GM21737 (cell line): ENCODE results near the gene EPB42.

Experiments used
- ATAC-seq: cut with Tn5 transposase; IDR thresholded peaks from one replicate; pipeline ENCODE4 v1.9.1; 2021; ENCODE audit warnings: mild to moderate bottlenecking, moderate library complexity; ENCODE audit not compliant: unreplicated experiment

The EPB42 gene

DNA sequence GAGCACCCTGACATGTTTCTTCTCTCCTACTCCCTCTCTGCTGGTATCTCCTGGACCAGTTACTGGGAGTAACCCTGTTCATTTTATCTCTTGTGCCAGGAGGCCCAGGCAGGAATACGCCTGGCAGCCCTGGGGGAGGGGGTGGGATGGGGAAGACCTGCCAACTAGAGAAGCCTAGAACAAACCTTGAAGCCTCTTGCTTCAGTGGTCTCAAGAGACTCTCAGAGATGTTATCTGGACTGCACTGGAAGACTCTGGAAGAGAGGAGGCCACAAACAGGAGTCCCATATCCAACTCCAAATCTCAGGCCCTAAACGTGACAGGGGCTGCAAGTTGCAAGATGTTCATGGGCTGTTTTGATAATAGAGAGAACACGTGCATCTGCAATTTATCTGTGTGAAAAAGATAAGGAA, at the start of gene EPB42:
EPB42 (minus strand) TSS at position 28 of the 413 bp plus-strand sequence. CDS start 193 bp downstream, outside the sequence.
- ATAC-seq, result no peak

DNA sequence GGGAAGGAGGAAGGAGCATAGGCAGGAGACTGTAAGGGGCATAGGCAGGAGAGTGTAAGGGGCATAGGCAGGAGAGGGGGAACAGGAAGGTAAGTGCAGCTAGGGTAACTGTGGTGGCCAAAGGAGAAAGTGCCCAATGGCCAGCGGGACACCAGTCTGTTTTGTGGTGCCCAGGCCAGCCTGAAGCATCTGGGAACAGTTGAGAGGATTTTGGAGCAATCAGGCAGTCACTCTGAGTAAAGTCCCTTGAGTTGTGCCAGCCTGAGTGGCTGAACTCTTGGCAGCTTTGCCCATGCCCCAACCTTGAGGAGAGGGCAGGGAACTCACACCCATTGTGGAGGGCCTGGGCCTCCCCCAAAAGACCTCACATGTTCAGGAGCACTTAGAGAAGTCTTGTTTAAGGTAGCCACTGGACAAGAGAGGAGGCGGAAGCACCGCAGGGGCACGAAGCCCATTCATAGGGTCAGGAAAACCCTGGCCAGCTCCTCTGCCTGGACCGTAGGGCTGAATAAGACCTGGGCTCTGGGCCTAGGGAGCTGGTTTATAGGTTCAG, 49.4 kb upstream of the EPB42 start:
- no peak for ATAC-seq

GRCh38 chr15:43268111-43269105, 47.6 kb upstream of the EPB42 start:
- no peak for ATAC-seq

DNA sequence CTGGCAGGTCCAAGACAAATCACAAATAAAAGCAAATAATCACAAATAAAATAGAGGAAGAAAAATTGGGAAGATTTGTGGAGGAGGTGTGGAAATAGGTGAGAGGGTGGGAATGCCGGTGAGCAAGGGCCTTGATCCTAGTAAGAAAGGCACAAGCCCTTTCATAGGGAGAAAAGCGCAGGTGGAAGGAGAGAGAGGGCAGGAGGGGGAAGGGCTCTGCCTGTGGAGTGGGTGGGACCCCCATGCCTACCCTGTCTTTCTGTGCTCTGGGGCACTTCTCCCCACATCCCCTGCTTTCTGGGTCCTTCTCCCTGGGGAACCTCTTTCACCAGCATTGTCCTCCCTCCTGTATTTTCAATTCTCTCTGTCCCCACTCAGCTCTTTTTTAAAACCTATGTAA, 46.6 kb upstream of the EPB42 start:
- no peak for ATAC-seq

- no peak for ATAC-seq
These were observed 46.0 kb upstream of the EPB42 start, which contains the start of gene TGM5 for GRCh38 chr15:43266834-43267233. TGM5 (minus strand) TSS chr15:43266928; CDS start chr15:43266849, 79 bp downstream.

GRCh38 chr15:43266386-43266785, 45.6 kb upstream of the EPB42 start:
- no peak for ATAC-seq

- ATAC-seq, result no peak
These were observed 39.3 kb upstream of the EPB42 start for GRCh38 chr15:43260011-43260615.

GRCh38 chr15:43258781-43259180, 38.0 kb upstream of the EPB42 start:
- ATAC-seq, result no peak

GRCh38 chr15:43256341-43256740, 35.5 kb upstream of the EPB42 start:
- no peak for ATAC-seq

GRCh38 chr15:43255376-43255775, 34.6 kb upstream of the EPB42 start:
- ATAC-seq, result no peak

- ATAC-seq, result peak; percentile 42
These were observed 32.9 kb upstream of the EPB42 start for GRCh38 chr15:43253431-43254403.

DNA sequence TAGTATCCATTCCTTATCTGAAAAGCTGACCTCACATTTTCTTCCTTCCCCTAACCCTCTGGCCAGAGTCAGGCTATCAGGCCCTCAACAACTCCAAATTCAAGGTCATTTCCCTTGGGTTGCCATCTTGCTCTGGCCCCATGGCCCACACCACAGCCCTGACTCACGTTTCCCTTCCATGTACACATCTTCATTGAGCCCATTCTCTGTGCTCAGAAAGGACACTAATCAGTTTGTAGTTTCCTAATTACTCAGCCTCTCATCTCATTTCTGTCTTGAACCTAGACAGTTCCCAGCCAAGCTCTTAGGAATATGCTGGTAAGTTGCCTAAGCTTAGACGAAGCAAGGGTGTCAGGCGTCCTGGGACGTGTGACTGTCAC, 31.0 kb upstream of the EPB42 start:
- no peak for ATAC-seq

- no peak for ATAC-seq
These were observed 30.5 kb upstream of the EPB42 start for GRCh38 chr15:43251185-43251870.

- ATAC-seq, result no peak
These were observed 30.0 kb upstream of the EPB42 start for GRCh38 chr15:43250785-43251184.

DNA sequence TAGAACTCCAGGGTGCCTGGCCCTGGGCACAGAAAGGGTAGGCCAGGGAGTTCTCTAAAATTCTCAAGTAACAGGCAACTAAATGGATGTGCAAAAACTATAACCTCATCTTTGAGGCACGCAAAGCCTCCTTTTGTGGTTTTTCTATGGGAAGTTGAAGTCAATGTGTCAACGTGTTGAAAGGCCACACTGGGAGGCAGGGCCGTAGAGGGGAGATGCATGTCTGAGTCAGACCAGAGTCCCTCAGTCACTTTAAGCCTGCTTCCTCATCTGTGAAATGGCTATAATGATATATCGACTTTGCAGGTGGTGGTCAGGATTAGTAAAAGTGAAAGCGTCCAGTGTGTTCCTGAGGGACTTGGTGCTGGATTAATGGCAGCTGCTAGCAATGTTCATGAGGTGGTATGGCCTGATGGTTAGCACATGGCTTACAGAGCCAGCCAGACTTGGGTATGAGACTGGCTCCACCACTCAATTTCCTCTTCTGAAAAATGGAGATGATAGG, 28.9 kb upstream of the EPB42 start:
- ATAC-seq, result peak; percentile 41

GRCh38 chr15:43249236-43249635, 28.4 kb upstream of the EPB42 start:
- no peak for ATAC-seq

DNA sequence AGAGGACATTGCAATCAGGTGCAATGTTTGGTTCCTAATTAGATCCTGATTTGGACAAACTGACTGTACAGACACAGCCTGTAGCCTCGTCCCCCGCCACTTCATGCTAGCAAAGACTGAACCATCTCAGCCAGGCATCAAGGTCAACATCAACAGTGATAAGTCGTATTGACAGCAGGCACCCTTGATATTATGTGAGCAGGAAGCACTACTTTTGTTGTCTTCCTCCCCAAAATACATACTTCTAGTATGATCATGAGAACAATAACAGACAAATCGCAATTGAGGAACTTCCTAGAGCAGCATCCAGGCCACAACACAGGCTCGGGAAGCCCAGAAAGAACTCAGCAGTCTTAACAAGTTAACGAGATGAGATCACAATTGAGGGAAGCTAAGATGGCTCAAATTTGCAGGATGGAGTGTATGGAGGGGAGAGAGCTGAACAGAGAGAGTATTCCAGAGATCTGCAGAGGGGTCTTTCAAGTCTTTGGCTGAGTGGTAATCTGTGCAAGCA, 25.5 kb upstream of the EPB42 start:
- no peak for ATAC-seq

GRCh38 chr15:43244092-43244491, 23.3 kb upstream of the EPB42 start:
- no peak for ATAC-seq

- ATAC-seq, result no peak
These were observed 22.3 kb upstream of the EPB42 start for GRCh38 chr15:43243020-43243645.
